GM12878 (cell line): ENCODE measurements around the gene PDPN. TPM values are rescaled to one million over a fixed set of nuclear protein-coding genes. Genes with fewer than 3 reads are reported as not detected.

Experiments used
- ATAC-seq: fragments of 200-7000 bp; cut with Tn5 transposase; 3 replicates; pipeline ENCODE4 v1.9.1; 2020; ENCODE audit warnings: mild to moderate bottlenecking, moderate library complexity
- BruUV-seq: library from RNA; stranded (reverse); fragments of 400-500 nt; replicated peaks from 2 replicates; lab custom pipeline; 2021; lab: Mats Ljungman, UMichigan
- CTCF ChIA-PET: fragments of 300-600 bp; sonication (Branson Sonifier 250); formaldehyde crosslinking; extraction: SDS; loops from one replicate; lab custom pipeline; 2021; ENCODE audit warnings: inconsistent platforms; lab: Yijun Ruan, JAX
- POLR2A ChIA-PET: fragments of 350-600 bp; formaldehyde crosslinking; extraction: SDS; loops from one replicate; lab custom pipeline; 2021; ENCODE audit warnings: inconsistent platforms; lab: Charles Lee
- RAD21 ChIA-PET: fragments of 300-600 bp; sonication (Branson Sonifier 250); formaldehyde crosslinking; loops from one replicate; lab custom pipeline; 2023; ENCODE audit warnings: antibody characterized with exemption; ENCODE audit not compliant: unreplicated experiment; lab: Charles Lee
- SMC1A ChIA-PET: fragments of 300-600 bp; sonication (Branson Sonifier 250); formaldehyde crosslinking; loops from one replicate; lab custom pipeline; 2023; ENCODE audit not compliant: unreplicated experiment, uncharacterized antibody; lab: Charles Lee
- DNase-seq: peaks from one replicate; pipeline ENCODE4 v3.0.0-alpha.2; 2011; ENCODE audit warnings: low read depth, low spot score
- FAIRE-seq: peaks from 3 replicates; lab custom pipeline; 2011; peaks lifted over from hg19 to GRCh38; lab: Jason Lieb, UNC
- H2AFZ ChIP-seq: 2 replicates; pipeline ENCODE4 v1.6.0; 2011; ENCODE audit warnings: low read depth, low read length, control low read depth; ENCODE audit not compliant: control insufficient read depth
- H3K27ac ChIP-seq: 2 replicates; pipeline ENCODE4 v1.5.1; 2011; ENCODE audit warnings: control low read depth; ENCODE audit not compliant: control insufficient read depth, insufficient read depth
- H3K27me3 ChIP-seq, 2 experiments: replicated peaks in 1 of 2; 2 replicates each; pipeline versions ENCODE4 v1.6.0 to v1.6.1; 2011; ENCODE audit warnings: low read length in 1 of 2; ENCODE audit not compliant: control insufficient read depth in 2 of 2, insufficient read depth in 2 of 2
- H3K36me3 ChIP-seq, 2 experiments: 2 replicates each; pipeline ENCODE4 v1.5.1; 2011; ENCODE audit warnings: low read length in 1 of 2; ENCODE audit not compliant: control insufficient read depth in 2 of 2, insufficient read depth in 2 of 2
- H3K4me1 ChIP-seq: 2 replicates; pipeline ENCODE4 v1.6.1; 2011; ENCODE audit warnings: mild to moderate bottlenecking, low read length, moderate library complexity, mixed read lengths; ENCODE audit not compliant: control insufficient read depth, insufficient read depth
- H3K4me2 ChIP-seq: 2 replicates; pipeline ENCODE4 v1.6.0; 2011; ENCODE audit warnings: control low read depth; ENCODE audit not compliant: control insufficient read depth, insufficient read depth
- H3K4me3 ChIP-seq: fragments of 200-600 bp; sonication (generic); 2 replicates; pipeline ENCODE4 v1.5.1; 2016
- H3K79me2 ChIP-seq: 2 replicates; pipeline ENCODE4 v1.6.0; 2011; ENCODE audit warnings: low read length; ENCODE audit not compliant: control insufficient read depth, insufficient read depth
- H3K9ac ChIP-seq: 2 replicates; pipeline ENCODE4 v1.8.0; 2011; ENCODE audit warnings: low read length, control low read depth, mixed read lengths; ENCODE audit not compliant: control insufficient read depth, insufficient read depth
- H3K9me3 ChIP-seq: replicated peaks from 3 replicates; pipeline ENCODE4 v1.5.1; 2011; ENCODE audit warnings: mild to moderate bottlenecking, low read length; ENCODE audit not compliant: control insufficient read depth, insufficient read depth
- H4K20me1 ChIP-seq: 2 replicates; pipeline ENCODE4 v1.6.0; 2011; ENCODE audit not compliant: control insufficient read depth, insufficient read depth
- CBX3 ChIP-seq: fragments of 200-600 bp; sonication (generic); IDR thresholded peaks from 2 replicates; pipeline ENCODE4 v1.6.1; 2016; ENCODE audit warnings: low read depth, borderline replicate concordance
- CEBPB ChIP-seq, 2 experiments: fragments of 150-350 bp in 1 of 2; IDR thresholded peaks; 2 replicates each; pipeline ENCODE4 v1.6.1; 2012 to 2014; ENCODE audit warnings: low read depth in 2 of 2, low read length in 2 of 2, borderline replicate concordance in 1 of 2, inconsistent platforms in 1 of 2
- HDAC2 ChIP-seq: fragments of 200-600 bp; sonication (generic); IDR thresholded peaks from 2 replicates; pipeline ENCODE4 v1.6.1; 2017
- MXI1 ChIP-seq: fragments of 150-350 bp; IDR thresholded peaks from 2 replicates; pipeline ENCODE4 v1.6.1; 2011; ENCODE audit warnings: low read depth, mild to moderate bottlenecking, inconsistent platforms, low read length, improper control_type of control experiment
- NR2C1 ChIP-seq: fragments of 450-650 bp; IDR thresholded peaks from 2 replicates; pipeline ENCODE4 v1.6.1; 2017; ENCODE audit warnings: antibody characterized with exemption, mild to moderate bottlenecking, moderate library complexity
- PAX8 ChIP-seq: fragments of 450-650 bp; IDR thresholded peaks from 2 replicates; pipeline ENCODE4 v1.6.1; 2017; ENCODE audit warnings: mild to moderate bottlenecking, moderate library complexity
- ZNF274 ChIP-seq: IDR thresholded peaks from one replicate; pipeline ENCODE4 v1.8.0; 2011; ENCODE audit not compliant: insufficient read length, insufficient read depth
- WGBS: methylation state at CpG from one replicate; pipeline ENCODE4 v1.1.6; 2016; ENCODE audit warnings: low lambda C conversion rate; ENCODE audit not compliant: insufficient replicate concordance, insufficient coverage; ENCODE audit errors: missing lambda C conversion rate; 5-methylcytosine and 5-hydroxymethylcytosine counted together
- in situ Hi-C: fragments of 300-500 bp; cut with MboI; formaldehyde crosslinking; loops from 9 replicates; pipeline ENCODE4 v1.14.3; 2018; ENCODE audit warnings: mixed read lengths
- intact Hi-C: fragments of 100-400 bp; cut with micrococcal nuclease; formaldehyde crosslinking; loops from one replicate; pipeline ENCODE4 v1.14.2; 2022; ENCODE audit not compliant: unreplicated experiment
- polyA plus RNA-seq, 11 experiments: library from polyadenylated mRNA; depleted of rRNA in 4 of 11; unstranded in 6 of 11; stranded (reverse) in 5 of 11; fragments of >200 nt; fragmentation: Nextera tagmentation in 4 of 11; fragmentation: Illumina TruSeq in 1 of 11; extraction: Ambion mirVana in 4 of 11; extraction: Trizol in 1 of 11; gene quantifications; 1 replicate in 1 of 11; 2 replicates in 10 of 11; pipeline versions ENCODE4 v1.2.1 to v1.2.3, GENCODE V29; 2011 to 2016; ENCODE audit warnings: inconsistent platforms in 2 of 11, missing spikeins in 2 of 11, low read depth in 1 of 11
- total RNA-seq, 4 experiments: library from RNA; depleted of rRNA in 3 of 4; stranded (reverse); fragments of >200 nt in 3 of 4; fragmentation: Illumina TruSeq in 1 of 4; extraction: Trizol in 1 of 4; gene quantifications; 2 replicates each; pipeline versions ENCODE4 v1.2.1 to v1.2.3, GENCODE V29; 2013 to 2021
- TF ChIP-seq, protein P1 (sequence below): IDR thresholded peaks from 2 replicates; pipeline ENCODE4 v1.6.1; 2012; ENCODE audit warnings: mild to moderate bottlenecking, low read depth, low read length
- TF ChIP-seq, protein P2 (sequence below): IDR thresholded peaks from 2 replicates; pipeline ENCODE4 v1.6.1; 2012; ENCODE audit warnings: improper control_type of control experiment, low read depth, low read length; ENCODE audit not compliant: insufficient replicate concordance

PDPN gene
- total and polyA plus RNA-seq, 10 of the 15 experiments (the other 5 are each of a cell fraction or from before 2014, with no cell fraction given) = 0.21 TPM; not detected in 9

- TF ChIP-seq, protein P1, sequence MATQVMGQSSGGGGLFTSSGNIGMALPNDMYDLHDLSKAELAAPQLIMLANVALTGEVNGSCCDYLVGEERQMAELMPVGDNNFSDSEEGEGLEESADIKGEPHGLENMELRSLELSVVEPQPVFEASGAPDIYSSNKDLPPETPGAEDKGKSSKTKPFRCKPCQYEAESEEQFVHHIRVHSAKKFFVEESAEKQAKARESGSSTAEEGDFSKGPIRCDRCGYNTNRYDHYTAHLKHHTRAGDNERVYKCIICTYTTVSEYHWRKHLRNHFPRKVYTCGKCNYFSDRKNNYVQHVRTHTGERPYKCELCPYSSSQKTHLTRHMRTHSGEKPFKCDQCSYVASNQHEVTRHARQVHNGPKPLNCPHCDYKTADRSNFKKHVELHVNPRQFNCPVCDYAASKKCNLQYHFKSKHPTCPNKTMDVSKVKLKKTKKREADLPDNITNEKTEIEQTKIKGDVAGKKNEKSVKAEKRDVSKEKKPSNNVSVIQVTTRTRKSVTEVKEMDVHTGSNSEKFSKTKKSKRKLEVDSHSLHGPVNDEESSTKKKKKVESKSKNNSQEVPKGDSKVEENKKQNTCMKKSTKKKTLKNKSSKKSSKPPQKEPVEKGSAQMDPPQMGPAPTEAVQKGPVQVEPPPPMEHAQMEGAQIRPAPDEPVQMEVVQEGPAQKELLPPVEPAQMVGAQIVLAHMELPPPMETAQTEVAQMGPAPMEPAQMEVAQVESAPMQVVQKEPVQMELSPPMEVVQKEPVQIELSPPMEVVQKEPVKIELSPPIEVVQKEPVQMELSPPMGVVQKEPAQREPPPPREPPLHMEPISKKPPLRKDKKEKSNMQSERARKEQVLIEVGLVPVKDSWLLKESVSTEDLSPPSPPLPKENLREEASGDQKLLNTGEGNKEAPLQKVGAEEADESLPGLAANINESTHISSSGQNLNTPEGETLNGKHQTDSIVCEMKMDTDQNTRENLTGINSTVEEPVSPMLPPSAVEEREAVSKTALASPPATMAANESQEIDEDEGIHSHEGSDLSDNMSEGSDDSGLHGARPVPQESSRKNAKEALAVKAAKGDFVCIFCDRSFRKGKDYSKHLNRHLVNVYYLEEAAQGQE = no peak
Observed at GRCh38 chr1:13549021-13549420, 34.6 kb upstream of the PDPN start (continued).

DNA sequence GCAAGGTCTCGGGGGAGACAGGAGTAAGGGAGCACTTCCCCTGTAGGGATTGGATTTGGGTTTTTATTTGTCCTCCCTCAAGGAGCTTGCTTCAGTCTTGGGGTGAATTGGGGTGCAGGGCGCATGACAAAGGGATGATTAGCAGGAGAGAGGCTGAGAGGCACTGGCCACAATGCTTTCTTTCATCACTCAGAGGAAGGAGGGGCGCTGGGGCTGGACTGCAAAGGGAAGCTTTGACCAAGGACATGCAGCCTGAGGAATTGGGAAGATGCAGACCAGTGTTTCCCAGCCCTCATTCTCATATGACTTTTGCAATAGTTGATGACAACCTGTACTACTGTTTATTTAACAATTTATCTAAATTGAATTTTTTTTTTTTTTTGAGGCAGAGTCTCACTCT is 34.1 kb upstream of the PDPN start:
- in situ Hi-C loops = no loop called here
- FAIRE-seq = no peak
- TF ChIP-seq MXI1 (no peak), PAX8 (no peak), CEBPB (IDR thresholded peaks at IDR 0.05; ENCODE audit: borderline replicate concordance in 1 of 2, low read depth in 2 of 2, low read length in 2 of 2) (no peak), HDAC2 (no peak), ZNF274 (no peak), CBX3 (no peak), NR2C1 (no peak)
- TF ChIP-seq, protein P1 = no peak
- TF ChIP-seq, protein P2, sequence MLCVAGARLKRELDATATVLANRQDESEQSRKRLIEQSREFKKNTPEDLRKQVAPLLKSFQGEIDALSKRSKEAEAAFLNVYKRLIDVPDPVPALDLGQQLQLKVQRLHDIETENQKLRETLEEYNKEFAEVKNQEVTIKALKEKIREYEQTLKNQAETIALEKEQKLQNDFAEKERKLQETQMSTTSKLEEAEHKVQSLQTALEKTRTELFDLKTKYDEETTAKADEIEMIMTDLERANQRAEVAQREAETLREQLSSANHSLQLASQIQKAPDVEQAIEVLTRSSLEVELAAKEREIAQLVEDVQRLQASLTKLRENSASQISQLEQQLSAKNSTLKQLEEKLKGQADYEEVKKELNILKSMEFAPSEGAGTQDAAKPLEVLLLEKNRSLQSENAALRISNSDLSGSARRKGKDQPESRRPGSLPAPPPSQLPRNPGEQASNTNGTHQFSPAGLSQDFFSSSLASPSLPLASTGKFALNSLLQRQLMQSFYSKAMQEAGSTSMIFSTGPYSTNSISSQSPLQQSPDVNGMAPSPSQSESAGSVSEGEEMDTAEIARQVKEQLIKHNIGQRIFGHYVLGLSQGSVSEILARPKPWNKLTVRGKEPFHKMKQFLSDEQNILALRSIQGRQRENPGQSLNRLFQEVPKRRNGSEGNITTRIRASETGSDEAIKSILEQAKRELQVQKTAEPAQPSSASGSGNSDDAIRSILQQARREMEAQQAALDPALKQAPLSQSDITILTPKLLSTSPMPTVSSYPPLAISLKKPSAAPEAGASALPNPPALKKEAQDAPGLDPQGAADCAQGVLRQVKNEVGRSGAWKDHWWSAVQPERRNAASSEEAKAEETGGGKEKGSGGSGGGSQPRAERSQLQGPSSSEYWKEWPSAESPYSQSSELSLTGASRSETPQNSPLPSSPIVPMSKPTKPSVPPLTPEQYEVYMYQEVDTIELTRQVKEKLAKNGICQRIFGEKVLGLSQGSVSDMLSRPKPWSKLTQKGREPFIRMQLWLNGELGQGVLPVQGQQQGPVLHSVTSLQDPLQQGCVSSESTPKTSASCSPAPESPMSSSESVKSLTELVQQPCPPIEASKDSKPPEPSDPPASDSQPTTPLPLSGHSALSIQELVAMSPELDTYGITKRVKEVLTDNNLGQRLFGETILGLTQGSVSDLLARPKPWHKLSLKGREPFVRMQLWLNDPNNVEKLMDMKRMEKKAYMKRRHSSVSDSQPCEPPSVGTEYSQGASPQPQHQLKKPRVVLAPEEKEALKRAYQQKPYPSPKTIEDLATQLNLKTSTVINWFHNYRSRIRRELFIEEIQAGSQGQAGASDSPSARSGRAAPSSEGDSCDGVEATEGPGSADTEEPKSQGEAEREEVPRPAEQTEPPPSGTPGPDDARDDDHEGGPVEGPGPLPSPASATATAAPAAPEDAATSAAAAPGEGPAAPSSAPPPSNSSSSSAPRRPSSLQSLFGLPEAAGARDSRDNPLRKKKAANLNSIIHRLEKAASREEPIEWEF = no peak

More for the DNA sequence above, 34.1 kb upstream of the PDPN start:
- Histone ChIP-seq H3K27me3 (no peaks in the 10 kb centered on the region), H3K79me2 (no peaks in the 10 kb centered on the region), H3K9me3 (no peaks in the 10 kb centered on the region), H3K4me3 (no peak overlapping the region), H3K36me3 (no peaks in the 10 kb centered on the region), H2AFZ (no peak overlapping the region), H3K4me2 (no peak overlapping the region), H3K27ac (no peak overlapping the region), H4K20me1 (no peaks in the 10 kb centered on the region), H3K9ac (no peak overlapping the region), H3K4me1 (no peaks in the 10 kb centered on the region)
- ATAC-seq = no peak
- SMC1A ChIA-PET = no interaction called here
- CTCF ChIA-PET = no interaction called here
- 16% methylated on average over 3 of the region's 3 CpGs for WGBS
- RAD21 ChIA-PET = no interaction called here
- POLR2A ChIA-PET = no interaction called here
- DNase-seq = no peak
- intact Hi-C loops = no loop called here
- BruUV-seq = no TSS peak
